H1 (cell line): Measurements from ENCODE around the gene KRTAP2-3. TPM values are rescaled to one million over a fixed set of nuclear protein-coding genes. Genes with fewer than 3 reads are reported as not detected.
"Not testable (repeated sequence)": the region's sequence is repeated elsewhere in the genome, so short reads cannot be mapped to it uniquely, and the experiment has no call there.

ENCODE experiments used
- CTCF ChIA-PET: fragments of 300-600 bp; sonication (Branson Sonifier 250); formaldehyde crosslinking; loops from one replicate; lab custom pipeline; 2021; ENCODE audit not compliant: partially characterized antibody; lab: Charles Lee
- POLR2A ChIA-PET: fragments of 300-600 bp; sonication (Branson Sonifier 250); formaldehyde crosslinking; loops from one replicate; lab custom pipeline; 2021; ENCODE audit warnings: inconsistent platforms; ENCODE audit not compliant: partially characterized antibody; lab: Charles Lee
- DNase-seq, 2 experiments: peaks; one replicate each; pipeline versions ENCODE4 v3.0.0 to v3.0.0-alpha.2; 2010 to 2022; ENCODE audit warnings: low spot score in 2 of 2, low read depth in 1 of 2, mixed read lengths in 1 of 2
- FAIRE-seq: peaks from 2 replicates; lab custom pipeline; 2011; peaks lifted over from hg19 to GRCh38; lab: Jason Lieb, UNC
- H2AFZ ChIP-seq: 2 replicates; pipeline ENCODE4 v1.8.1; 2012; ENCODE audit warnings: low read length, inconsistent platforms
- H2AK5ac ChIP-seq: 2 replicates; pipeline ENCODE4 v1.6.1; 2013; ENCODE audit warnings: low read depth, low read length
- H2BK120ac ChIP-seq: replicated peaks from 2 replicates; pipeline ENCODE3; 2013; ENCODE audit warnings: low read depth, low read length, inconsistent platforms
- H2BK12ac ChIP-seq: 2 replicates; pipeline ENCODE4 v1.6.1; 2013; ENCODE audit warnings: low read depth, low read length
- H2BK15ac ChIP-seq: 2 replicates; pipeline ENCODE4 v1.6.1; 2013; ENCODE audit warnings: low read length
- H2BK20ac ChIP-seq: 2 replicates; pipeline ENCODE4 v1.6.1; 2013; ENCODE audit warnings: low read length
- H2BK5ac ChIP-seq: 2 replicates; pipeline ENCODE4 v1.6.1; 2013; ENCODE audit warnings: low read depth, low read length
- H3K14ac ChIP-seq: 2 replicates; pipeline ENCODE4 v1.6.1; 2013; ENCODE audit warnings: inconsistent platforms; ENCODE audit not compliant: insufficient read length
- H3K18ac ChIP-seq: 2 replicates; pipeline ENCODE4 v1.6.1; 2013; ENCODE audit warnings: low read length; ENCODE audit errors: extremely low read depth
- H3K23ac ChIP-seq: 2 replicates; pipeline ENCODE4 v1.6.1; 2013; ENCODE audit warnings: inconsistent platforms; ENCODE audit not compliant: insufficient read length
- H3K23me2 ChIP-seq: 2 replicates; pipeline ENCODE4 v1.6.1; 2013; ENCODE audit warnings: low read depth, low read length
- H3K27ac ChIP-seq: 2 replicates; pipeline ENCODE4 v1.6.1; 2011; ENCODE audit warnings: low read depth, low read length, inconsistent platforms
- H3K27me3 ChIP-seq, 4 experiments: replicated peaks in 1 of 4; 1 replicate in 1 of 4; 2 replicates in 3 of 4; pipeline versions ENCODE4 v1.6.1 to v1.8.1; 2011 to 2013; ENCODE audit warnings: low read length in 3 of 4, mild to moderate bottlenecking in 3 of 4, inconsistent platforms in 2 of 4, mixed read lengths in 2 of 4, moderate library complexity in 1 of 4; ENCODE audit not compliant: control insufficient read depth in 3 of 4, insufficient read depth in 3 of 4; ENCODE audit errors: extremely low read depth in 1 of 4
- H3K36me3 ChIP-seq, 4 experiments: 2 replicates each; pipeline versions ENCODE4 v1.6.1 to v1.8.1; 2011 to 2013; ENCODE audit warnings: mild to moderate bottlenecking in 4 of 4, low read length in 3 of 4, moderate library complexity in 2 of 4, control low read depth in 1 of 4, inconsistent platforms in 1 of 4; ENCODE audit not compliant: insufficient read depth in 4 of 4, control insufficient read depth in 2 of 4
- H3K4ac ChIP-seq: replicated peaks from 2 replicates; pipeline ENCODE3; 2013; ENCODE audit warnings: low read length, low read depth, mixed read lengths, inconsistent platforms; ENCODE audit not compliant: insufficient read length
- H3K4me1 ChIP-seq, 4 experiments: replicated peaks in 1 of 4; 1 replicate in 1 of 4; 2 replicates in 3 of 4; pipeline versions ENCODE4 v1.6.1 to v1.8.1; 2011 to 2013; ENCODE audit warnings: low read length in 3 of 4, inconsistent platforms in 2 of 4, mixed read lengths in 1 of 4; ENCODE audit not compliant: insufficient read depth in 4 of 4, control insufficient read depth in 3 of 4
- H3K4me2 ChIP-seq, 2 experiments: 2 replicates each; pipeline versions ENCODE4 v1.6.1 to v1.8.1; 2011 to 2013; ENCODE audit warnings: low read depth in 2 of 2, low read length in 2 of 2, control low read depth in 1 of 2, inconsistent platforms in 1 of 2, mild to moderate bottlenecking in 1 of 2; ENCODE audit not compliant: insufficient read depth in 1 of 2
- H3K4me3 ChIP-seq, 4 experiments: fragments of 200-600, 300-600 bp in 1 of 4; sonication (generic), shearing (Covaris generic), sonication (Bioruptor Twin) in 1 of 4; 2 replicates each; pipeline versions ENCODE4 v1.5.1 to v1.8.1; 2011 to 2016; ENCODE audit warnings: low read length in 4 of 4, low read depth in 3 of 4, control low read depth in 2 of 4, inconsistent platforms in 2 of 4, mild to moderate bottlenecking in 2 of 4, mixed read lengths in 1 of 4, moderate library complexity in 1 of 4; ENCODE audit not compliant: insufficient read depth in 2 of 4; ENCODE audit errors: extremely low read depth in 1 of 4
- H3K56ac ChIP-seq: replicated peaks from 2 replicates; pipeline ENCODE3; 2013; ENCODE audit warnings: low read depth, mild to moderate bottlenecking, mixed read lengths, low read length, inconsistent platforms; ENCODE audit not compliant: insufficient read length
- H3K79me1 ChIP-seq: 2 replicates; pipeline ENCODE4 v1.6.1; 2013; ENCODE audit warnings: low read depth, low read length, control low read depth
- H3K79me2 ChIP-seq, 2 experiments: 2 replicates each; pipeline versions ENCODE4 v1.6.1 to v1.8.1; 2012 to 2013; ENCODE audit warnings: low read length in 2 of 2, mild to moderate bottlenecking in 2 of 2, inconsistent platforms in 1 of 2; ENCODE audit not compliant: insufficient read depth in 2 of 2, control insufficient read depth in 1 of 2
- H3K9ac ChIP-seq, 4 experiments: replicated peaks in 1 of 4; 1 replicate in 1 of 4; 2 replicates in 3 of 4; pipeline versions ENCODE4 v1.6.1 to v1.8.1; 2011 to 2013; ENCODE audit warnings: low read depth in 3 of 4, low read length in 3 of 4, control low read depth in 2 of 4, mild to moderate bottlenecking in 2 of 4, moderate library complexity in 2 of 4, inconsistent platforms in 1 of 4; ENCODE audit errors: extremely low read depth in 1 of 4
- H3K9me3 ChIP-seq, 2 experiments: 2 replicates each; pipeline versions ENCODE4 v1.6.1 to v1.8.1; 2012 to 2013; ENCODE audit warnings: mild to moderate bottlenecking in 2 of 2, moderate library complexity in 2 of 2, control low read depth in 1 of 2, inconsistent platforms in 1 of 2, low read depth in 1 of 2, low read length in 1 of 2, mixed read lengths in 1 of 2; ENCODE audit not compliant: insufficient read depth in 2 of 2
- H4K20me1 ChIP-seq, 2 experiments: replicated peaks in 1 of 2; 2 replicates each; pipeline versions ENCODE3 to v1.8.1; 2011 to 2013; ENCODE audit warnings: inconsistent platforms in 2 of 2, low read length in 2 of 2, mild to moderate bottlenecking in 1 of 2; ENCODE audit not compliant: insufficient read depth in 2 of 2, control insufficient read depth in 1 of 2
- H4K5ac ChIP-seq: 2 replicates; pipeline ENCODE4 v1.6.1; 2013; ENCODE audit warnings: low read length, low read depth, mixed read lengths, inconsistent platforms; ENCODE audit not compliant: insufficient read length
- H4K8ac ChIP-seq: 2 replicates; pipeline ENCODE4 v1.8.0; 2013; ENCODE audit warnings: mild to moderate bottlenecking, moderate library complexity, low read length, inconsistent platforms; ENCODE audit not compliant: insufficient read depth; ENCODE audit errors: extremely low read depth
- H4K91ac ChIP-seq: replicated peaks from 2 replicates; pipeline ENCODE3; 2013; ENCODE audit warnings: low read length, mixed read lengths, inconsistent platforms; ENCODE audit not compliant: insufficient read length
- WGBS, 2 experiments: shearing (Covaris generic) in 1 of 2; methylation state at CpG; one replicate each; pipeline versions ENCODE4 v1.1.6 to v1.1.7; 2013 to 2015; ENCODE audit warnings: low lambda C conversion rate in 2 of 2, mixed read lengths in 2 of 2, inconsistent platforms in 1 of 2, low coverage in 1 of 2, missing lambda C conversion rate in 1 of 2; ENCODE audit not compliant: insufficient replicate concordance in 2 of 2, insufficient coverage in 1 of 2, insufficient read length in 1 of 2; ENCODE audit errors: extremely low coverage in 1 of 2, missing lambda C conversion rate in 1 of 2; 5-methylcytosine and 5-hydroxymethylcytosine counted together
- polyA plus RNA-seq, 7 experiments: library from polyadenylated mRNA; depleted of rRNA in 3 of 7; stranded (reverse) in 5 of 7; unstranded in 2 of 7; fragments of >200 nt in 5 of 7; fragments of 200-250 nt in 2 of 7; gene quantifications; 1 replicate in 5 of 7; 2 replicates in 1 of 7; 4 replicates in 1 of 7; pipeline versions ENCODE4 v1.2.1 to v1.2.3, GENCODE V29; 2011 to 2013; ENCODE audit warnings: missing spikeins in 2 of 7, mixed read lengths in 2 of 7
- total RNA-seq: library from RNA; stranded (reverse); fragmentation: NEBNext Ultra II Directional; extraction: Animal tissue kit (Norgen Biotek cat#: 25700); gene quantifications from 2 replicates; pipeline ENCODE4 v1.2.1, GENCODE V29; 2021

KRTAP2-3 gene
- total and polyA plus RNA-seq, 2 of the 8 experiments (the other 6 are each of a cell fraction or from before 2014, with no cell fraction given) = not detected

- H2BK120ac ChIP-seq, H3K14ac ChIP-seq, POLR2A ChIA-PET, H3K27ac ChIP-seq, H3K36me3 ChIP-seq, H4K8ac ChIP-seq, H3K4me2 ChIP-seq, H3K9me3 ChIP-seq, H2AFZ ChIP-seq, CTCF ChIA-PET, H3K27me3 ChIP-seq, H3K18ac ChIP-seq, FAIRE-seq, H3K23ac ChIP-seq, H3K23me2 ChIP-seq, H3K56ac ChIP-seq, H4K91ac ChIP-seq, H2BK12ac ChIP-seq, H2BK5ac ChIP-seq, H2BK20ac ChIP-seq, H3K9ac ChIP-seq, H4K20me1 ChIP-seq, H3K4me1 ChIP-seq, H3K4ac ChIP-seq, H2BK15ac ChIP-seq, DNase-seq, H3K79me2 ChIP-seq, H2AK5ac ChIP-seq, H4K5ac ChIP-seq, H3K4me3 ChIP-seq, H3K79me1 ChIP-seq: not testable (repeated sequence)
- WGBS, 2 experiments = 64% methylated on average over 4 of the region's 4 CpGs; no CpG with 5 or more reads in 1 of the 2 experiments
These were observed 28.9 kb upstream of the KRTAP2-3 start for GRCh38 chr17:41088760-41089352.
